ENCODE measurements around the gene FRYL.

GRCh38 chr4:48706736-48707135, 73.3 kb downstream of the FRYL start:
- TF ChIP-seq, protein P1, sequence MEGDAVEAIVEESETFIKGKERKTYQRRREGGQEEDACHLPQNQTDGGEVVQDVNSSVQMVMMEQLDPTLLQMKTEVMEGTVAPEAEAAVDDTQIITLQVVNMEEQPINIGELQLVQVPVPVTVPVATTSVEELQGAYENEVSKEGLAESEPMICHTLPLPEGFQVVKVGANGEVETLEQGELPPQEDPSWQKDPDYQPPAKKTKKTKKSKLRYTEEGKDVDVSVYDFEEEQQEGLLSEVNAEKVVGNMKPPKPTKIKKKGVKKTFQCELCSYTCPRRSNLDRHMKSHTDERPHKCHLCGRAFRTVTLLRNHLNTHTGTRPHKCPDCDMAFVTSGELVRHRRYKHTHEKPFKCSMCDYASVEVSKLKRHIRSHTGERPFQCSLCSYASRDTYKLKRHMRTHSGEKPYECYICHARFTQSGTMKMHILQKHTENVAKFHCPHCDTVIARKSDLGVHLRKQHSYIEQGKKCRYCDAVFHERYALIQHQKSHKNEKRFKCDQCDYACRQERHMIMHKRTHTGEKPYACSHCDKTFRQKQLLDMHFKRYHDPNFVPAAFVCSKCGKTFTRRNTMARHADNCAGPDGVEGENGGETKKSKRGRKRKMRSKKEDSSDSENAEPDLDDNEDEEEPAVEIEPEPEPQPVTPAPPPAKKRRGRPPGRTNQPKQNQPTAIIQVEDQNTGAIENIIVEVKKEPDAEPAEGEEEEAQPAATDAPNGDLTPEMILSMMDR (IDR thresholded peaks at IDR 0.05; ENCODE audit: insufficient read depth, low read length, poor library complexity, severe bottlenecking), result no peak
- no peak for TF ChIP-seq EZH2phosphoT487 (conservative IDR thresholded peaks at IDR 0.05; ENCODE audit: low read length)

Data from SU-DHL-6 (cell line).